Muscle of arm (tissue), 12 donors: Measurements from ENCODE around the gene FOXP4. TPM values are rescaled to one million over a fixed set of nuclear protein-coding genes. Genes with fewer than 3 reads are reported as not detected.

Source experiments
- DNase-seq: peaks from one replicate; pipeline ENCODE4 v3.0.0-alpha.2; 2013
- polyA plus RNA-seq, 12 donors: library from polyadenylated mRNA; unstranded; fragments of 120-200 nt; gene quantifications; one replicate each; pipeline ENCODE4 v1.2.1, GENCODE V29; 2013; ENCODE audit not compliant: insufficient read length in 12 of 12

FOXP4 gene
- polyA plus RNA-seq, 12 donors, result 9.1 to 30.8 (median 12.4) TPM; not detected in 1

DNA sequence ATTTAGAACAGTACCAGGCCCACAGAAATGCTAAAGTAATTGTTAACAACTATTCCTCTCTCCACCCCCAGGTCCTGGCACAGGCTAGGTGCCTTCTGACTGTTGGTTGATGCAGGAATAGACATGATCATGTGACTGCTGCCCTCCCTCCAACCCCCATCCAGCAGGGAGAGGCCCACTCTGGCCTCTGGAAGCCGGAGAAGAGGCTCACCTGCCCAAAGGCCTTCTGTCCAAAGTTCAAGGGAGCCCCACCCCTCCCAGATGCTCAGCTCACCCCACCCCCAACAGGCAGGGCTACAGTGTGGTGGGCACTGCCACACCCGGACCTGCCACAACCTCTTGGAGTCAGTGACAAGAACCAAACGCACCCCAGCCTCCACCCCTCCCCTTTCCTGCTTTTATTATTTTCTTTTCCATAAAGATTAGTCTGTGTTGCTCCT is 26.9 kb upstream of the FOXP4 start:
- DNase-seq, result no peak

DNA sequence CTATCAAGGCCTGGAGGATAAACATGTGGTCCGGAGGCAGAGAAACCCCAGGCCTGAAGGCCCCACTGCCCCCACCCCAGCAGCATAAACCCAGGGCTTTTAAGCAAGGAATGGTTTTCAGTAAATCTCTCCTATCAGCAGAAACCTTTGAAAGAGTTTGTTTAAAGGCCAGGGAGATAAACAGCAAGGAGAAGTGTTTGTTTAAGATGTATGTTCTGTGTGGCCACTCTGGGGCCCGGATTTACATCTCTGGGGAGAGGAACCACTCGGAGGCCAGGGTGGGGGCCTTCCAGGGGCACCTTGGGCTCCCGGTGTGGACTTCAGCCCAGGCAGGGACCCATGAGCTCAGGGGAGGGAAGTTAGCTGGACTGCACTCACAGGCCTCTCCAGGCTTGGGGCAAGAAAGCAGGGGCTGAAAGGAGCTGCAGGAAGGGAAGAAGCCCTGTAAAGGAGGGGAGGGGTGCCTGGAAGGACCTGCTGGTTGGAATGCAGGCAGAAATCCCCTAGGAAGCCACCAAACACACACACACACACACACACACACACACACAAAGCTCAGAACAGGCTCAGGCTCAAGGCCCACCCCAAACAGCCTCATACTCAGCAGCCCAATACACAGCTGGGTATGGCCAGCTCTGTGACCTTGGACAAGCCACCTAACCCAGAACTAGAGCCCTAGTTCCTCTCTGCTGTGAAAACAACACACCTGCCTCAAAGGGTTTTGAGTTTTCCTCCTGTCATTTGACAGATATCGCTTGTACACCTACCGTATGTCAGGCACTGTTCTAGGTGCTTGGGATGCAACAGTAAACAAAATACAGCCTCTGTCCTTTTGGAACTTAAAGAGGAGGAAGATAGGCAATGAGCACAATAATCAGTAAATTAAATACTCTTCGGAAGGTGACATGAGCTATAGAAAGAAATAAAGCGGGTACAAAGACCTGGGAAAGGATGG is 26.2 kb upstream of the FOXP4 start:
- no peak for DNase-seq

DNA sequence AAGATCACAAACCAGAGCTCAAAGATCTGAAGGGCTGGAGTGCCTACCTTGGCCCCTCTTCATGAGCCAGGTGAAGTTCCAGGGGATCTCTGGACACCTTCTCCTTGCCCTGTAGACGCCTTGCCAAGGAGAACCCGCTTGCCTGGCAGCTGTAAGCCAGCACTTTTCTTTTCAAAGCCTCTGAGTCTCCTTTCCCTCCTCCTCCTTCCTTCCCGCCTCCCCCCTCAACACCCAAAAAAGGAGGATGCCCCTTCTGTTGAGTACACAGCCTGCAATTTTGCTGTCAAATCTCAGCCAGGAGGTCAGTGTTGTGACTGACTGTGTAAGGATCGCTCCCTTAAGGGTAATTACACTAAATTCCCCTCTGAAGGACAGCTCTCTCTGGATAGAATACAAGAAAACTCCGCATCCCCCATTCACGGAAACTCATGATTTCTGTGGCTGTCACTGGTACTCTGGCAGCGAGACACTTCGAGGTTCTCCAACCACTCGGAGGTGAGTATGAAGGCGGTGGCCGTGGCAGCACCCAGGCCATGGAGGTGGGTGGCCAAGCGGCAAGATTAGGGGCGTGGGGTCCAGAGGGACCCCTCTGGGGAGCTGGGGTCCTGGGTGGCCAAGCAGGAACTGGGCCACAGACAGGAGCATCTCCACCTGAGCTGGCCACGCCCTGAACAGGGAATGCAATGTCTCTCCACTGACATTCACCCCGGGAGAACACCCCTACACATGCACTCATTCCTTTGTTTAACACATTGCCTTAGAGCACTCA is 23.2 kb upstream of the FOXP4 start:
- DNase-seq, result no peak

DNA sequence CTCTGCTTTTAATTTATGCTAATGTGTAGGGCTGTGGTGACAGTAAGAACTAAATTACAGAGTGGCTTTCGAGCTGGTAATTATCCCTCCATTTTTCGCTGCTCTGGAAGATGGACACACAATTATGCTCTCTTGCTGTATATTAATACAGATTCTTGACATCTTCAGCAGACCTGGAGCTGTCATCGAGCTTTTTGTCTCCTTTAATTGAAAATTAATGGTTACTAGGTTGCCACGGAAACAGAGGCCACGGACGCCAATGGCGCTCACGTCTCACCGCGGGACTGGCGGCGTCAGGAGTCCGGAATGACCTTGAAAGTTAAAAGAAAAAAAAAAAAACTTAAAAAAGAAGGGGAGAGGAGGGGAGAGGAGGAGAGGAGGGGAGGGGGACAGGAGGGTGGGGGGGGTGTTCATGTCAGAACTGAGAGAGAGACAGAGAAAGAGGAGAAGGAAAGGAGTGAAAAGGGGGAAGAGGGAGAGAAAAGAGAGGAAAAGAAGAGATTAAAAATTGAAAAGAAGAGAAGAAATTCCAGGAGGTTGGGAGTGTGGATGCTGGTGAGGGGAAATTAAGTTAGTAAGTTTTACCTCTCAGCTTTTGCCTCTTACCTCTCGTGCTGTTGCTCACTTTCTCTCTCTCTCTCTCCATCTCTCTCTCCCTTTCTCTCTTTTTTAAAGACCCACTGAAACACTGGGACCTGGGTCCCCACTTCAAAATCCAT is 22.1 kb upstream of the FOXP4 start:
- DNase-seq, result no peak

DNA sequence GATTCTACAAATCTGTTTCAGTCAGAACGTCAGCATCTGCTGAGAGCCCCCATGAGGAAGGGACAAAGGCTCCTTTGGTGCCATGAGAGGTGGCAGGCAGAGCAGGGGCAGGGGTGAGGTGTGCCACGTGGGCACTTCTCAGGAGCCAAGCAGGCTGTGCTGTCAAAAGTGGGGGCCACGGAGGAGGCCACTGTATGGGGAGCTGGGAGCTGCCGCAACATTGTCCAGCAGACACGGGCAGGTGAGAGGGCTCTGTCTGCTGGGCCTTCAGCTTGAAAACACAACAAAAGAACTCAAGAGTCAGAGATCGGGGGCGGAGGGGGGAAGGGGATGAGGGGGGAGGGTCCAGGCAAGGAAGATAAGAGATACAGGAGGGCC is 21.6 kb upstream of the FOXP4 start:
- DNase-seq, result no peak

DNA sequence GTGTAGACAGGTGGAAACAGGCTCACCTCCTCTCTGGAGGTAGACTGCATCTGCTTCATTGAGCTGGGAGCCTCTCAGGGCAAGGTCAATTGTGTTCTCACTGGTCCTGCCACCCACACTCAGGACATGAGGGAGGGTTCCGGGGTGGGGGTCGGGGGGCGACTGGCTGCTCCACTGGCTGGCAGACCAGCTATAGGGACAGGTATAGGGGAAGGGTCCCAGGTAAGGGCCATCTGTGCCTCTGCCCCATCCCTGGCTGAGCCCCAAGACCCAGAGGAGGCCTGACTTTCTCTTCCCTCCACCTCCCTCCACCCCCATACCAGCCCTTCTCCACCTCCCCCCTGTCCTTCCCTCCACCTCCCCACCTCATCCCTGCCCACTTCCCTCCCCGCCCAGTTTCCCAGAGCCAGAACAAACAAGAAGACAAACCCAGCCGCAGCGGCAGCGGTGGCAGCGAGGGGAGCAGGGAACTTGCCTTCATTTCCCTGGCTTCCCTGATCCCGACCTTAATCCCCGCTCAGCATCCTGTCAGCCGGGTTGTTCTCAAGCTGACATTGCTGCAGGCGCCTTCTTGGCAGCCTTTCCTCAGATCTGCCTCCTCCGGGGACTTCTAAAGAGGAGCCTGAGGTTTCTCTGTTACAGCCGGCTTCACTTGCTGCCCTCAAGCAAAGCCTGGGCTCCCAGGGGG is 18.3 kb upstream of the FOXP4 start:
- no peak for DNase-seq

DNA sequence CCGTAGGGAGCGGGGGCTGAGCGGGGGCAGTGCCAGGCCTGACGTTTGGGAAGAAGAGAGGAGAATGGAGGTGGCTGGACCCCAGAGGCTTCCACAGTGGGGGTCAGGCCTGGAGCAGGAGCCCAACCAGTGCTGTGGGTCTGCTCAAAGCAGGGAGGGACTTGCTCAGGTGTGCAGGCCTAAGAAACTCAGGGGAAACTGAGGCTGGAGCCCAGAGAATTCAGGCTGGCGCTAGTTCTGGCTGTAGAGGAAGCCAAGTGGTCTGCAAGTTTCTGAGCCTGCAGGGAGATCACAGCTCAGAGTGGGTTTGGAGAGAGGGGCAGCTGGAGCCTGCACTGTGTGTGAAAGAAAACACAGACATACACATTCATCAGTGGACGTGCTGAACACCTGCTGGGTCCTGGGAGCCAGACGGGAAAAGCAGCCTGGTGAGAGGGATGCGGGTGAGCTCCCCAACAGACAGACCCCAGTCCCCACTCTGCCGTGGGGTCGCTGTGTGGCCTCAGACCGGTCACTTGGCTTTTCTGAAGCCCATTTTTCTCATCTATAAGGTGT is 17.7 kb upstream of the FOXP4 start:
- DNase-seq, result no peak

DNA sequence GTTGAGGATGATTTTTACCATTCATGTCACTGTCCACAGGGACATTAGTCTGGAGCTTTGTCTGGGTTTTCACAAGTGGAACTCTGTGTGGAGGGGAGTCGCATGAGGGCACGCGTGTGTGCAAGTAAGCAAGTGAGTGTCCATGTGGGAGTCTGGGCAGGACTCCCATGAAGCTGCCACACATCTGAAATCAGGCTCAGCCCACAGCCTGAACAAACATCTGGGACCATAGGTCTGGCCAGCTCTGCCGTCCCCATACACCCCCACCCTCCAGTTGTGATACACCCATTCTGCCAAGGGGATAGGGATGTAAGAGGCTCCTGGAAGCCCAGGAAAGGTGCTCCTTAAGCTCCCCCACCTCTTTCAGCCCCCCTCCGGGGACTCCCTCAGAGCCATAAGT is 17.1 kb upstream of the FOXP4 start:
- no peak for DNase-seq

DNA sequence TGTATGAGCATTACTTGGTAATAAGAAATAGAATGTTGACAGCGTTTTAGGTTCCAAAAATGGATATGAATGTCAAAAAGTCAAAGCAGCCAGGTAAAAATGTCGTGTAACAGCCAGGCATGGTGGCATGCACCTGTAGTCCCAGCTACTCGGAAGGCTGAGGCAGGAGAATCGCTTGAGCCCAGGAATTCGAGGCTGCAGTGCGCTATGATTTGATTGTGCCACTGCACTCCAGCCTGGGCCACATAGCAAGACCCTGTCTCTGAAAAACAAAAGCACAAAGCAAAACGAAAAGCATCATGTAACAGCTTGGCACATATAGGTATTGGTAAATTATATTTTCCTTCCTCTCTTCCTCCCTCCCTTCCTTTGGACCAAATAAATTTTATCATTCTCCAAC is 16.2 kb upstream of the FOXP4 start:
- no peak for DNase-seq

DNA sequence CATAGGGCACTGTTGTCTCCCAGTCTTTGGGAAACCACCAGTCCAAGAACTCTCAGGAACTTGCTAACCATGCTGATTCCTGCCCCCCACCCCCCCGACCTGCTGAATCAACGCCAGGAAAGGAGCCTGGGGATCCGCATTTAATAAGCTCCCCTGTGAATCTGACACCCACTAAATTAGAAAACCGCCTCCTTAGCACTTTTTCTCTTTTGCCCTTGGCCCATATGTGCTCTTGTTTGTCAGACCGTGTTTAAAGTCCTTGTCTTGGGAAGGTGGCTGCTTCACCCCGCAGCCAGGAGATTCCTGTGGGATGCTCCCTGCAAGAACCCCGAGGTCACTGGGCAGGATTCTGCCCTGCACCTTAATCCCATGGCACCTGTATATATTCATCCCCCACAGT is 15.7 kb upstream of the FOXP4 start:
- DNase-seq, result no peak

DNA sequence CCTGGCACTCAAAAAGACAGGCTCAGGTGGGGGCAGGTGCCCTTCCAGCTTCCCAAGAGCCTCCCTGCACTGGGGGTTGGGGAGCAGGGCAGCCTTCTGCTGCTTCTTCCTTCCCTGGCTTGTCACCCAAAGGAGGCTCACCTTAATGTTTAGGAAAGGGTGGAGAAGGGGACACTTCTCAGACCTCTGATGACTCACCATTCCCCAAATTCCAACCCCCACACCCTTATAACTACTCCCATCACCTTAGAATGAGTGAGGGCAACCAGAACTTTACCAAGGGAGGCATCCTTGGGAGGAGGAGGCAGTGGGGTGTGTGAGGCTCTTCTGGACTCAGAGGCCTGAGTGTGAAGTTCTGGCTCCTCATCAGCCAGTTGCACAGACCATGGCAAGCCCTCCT is 15.2 kb upstream of the FOXP4 start:
- no peak for DNase-seq

DNA sequence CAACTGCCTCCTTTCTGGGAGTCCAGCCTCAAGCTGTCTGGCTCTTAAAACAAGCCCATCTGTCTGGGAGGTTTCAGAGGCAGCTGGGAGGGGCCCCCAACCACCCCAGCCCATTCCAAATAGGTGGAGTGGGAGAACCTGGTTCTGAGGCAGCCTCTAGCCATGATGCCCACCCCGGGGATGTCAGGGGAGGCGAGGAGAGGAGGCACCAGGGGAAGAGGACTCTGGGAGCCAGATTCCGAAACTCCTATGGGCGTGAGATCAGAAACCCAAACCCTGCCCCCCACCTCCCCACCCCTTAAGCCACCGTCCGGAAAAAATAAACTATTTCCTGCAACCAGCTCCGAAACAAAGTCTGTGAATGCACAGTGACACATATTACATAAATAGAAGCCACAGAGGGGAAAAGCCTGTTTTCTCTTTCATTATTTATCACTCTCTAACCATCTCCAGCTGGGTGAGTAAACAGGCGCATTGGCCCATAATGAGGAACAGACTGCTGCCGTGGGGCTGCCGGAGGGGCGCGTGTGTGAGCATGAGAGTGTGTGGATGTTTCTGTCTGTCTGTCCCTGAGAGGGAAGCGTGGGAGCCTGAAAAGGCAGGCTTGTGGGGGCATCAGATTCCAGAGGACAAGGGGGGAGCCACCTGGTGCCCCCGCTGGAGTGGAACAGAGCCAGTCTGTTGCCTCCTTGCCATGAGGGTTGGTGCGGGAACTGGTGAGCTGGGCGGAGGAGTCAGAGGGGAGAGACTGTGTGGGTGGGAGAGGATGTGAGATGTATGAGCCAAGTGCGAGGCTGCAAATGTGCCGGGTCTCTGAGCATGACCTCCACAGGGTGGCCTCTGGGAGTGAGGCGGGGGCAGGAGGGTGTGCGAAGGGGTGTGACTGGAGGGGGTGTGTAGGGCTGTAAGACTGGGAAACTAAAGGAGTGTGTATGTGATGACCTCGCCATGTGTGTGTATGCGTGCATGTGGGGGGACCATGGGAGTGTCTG is 14.3 kb upstream of the FOXP4 start:
- DNase-seq, result no peak

DNA sequence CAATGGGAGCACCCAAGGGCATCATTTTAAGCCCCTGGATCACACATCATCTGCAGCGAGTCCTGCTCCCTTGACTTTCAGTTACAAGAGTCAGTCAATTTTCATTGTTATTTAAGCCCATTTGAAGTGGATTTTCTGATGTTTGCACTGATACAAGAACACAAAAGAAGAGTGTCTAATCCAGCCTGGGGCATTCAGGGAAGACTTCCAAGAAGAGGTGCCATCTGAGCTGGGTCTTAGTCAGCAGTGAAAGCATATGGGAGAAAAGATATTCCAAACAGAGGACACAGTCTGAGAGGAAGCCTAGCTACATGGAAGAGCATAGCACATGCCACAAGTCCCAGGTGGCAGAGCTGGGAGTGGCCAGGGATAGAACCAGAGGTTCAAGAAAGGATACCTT is 10.4 kb upstream of the FOXP4 start:
- DNase-seq, result no peak

DNA sequence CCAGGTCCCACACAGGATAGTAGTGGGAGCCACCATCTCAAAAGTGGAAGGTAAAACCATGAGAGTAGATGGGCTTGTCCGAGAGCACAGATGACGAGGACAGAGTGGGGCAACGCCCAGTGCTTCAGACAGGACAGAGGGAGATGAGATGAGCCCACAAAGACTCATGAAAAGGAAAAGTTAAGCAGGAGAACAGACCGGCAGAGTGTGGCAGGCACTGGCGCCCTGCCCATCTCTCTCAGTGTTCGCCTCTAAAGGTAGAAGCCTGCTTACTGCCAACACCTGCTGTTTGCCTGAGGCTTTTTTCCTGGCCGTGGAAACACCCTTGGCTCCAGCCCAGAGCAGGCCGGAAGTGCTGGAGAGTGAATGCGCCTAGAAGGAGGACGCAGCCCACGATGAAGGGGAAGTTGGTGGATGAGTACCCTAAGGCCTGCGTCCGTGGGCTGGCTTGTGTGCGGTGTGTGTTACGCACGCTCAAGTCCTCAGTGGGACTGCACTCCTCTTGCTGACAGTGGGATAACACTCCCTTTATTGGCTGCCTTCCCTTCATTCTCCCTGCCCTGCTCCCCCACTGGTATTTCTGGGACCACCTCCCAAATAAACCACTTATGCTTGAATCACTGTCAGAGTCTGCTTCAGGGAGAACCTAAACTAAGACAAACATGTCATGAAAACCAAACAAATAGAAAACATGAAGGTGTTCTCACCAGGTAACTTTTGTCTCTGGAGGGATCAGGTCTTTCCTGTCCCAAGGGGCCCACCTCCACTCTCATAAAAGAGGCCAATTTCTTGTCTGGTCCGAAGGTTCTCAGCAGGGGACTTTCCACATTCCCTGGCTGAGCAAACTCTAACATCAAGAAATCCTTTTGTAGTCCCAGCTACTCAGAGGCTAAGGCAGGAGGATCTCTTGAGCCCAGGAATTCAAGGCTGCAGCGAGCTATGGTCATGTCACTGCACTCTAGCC is 9.1 kb upstream of the FOXP4 start:
- no peak for DNase-seq

DNA sequence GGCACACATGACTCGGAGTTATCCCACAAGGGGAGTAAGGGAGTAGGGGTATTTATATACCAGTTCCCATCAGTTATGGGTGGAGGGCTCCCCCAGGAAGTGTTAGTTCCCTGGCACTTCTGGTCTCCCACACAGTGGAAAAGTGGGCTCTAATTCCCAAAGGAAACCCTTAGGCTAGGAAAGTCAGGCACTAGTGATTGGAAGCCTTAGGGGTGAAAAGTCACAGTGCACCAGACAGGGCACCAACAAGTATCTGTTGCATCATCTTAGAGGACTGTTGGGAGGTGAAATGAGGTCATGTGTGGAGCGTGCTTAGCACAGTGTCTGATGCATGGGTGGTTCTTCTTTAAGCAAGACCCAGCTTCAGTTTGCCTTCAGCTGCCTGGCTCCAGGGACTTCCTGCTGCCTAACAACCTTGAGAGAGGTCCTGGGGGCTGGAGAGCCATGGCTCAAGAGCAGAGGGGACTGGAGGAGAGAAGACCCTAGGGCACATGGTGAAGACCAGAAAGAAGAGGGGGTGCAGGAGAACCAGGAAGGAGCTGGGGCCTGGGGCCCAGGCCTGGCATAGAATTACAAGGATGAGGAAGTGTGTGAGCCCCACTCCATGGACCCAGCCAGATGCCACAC is 7.5 kb upstream of the FOXP4 start:
- DNase-seq, result no peak

DNA sequence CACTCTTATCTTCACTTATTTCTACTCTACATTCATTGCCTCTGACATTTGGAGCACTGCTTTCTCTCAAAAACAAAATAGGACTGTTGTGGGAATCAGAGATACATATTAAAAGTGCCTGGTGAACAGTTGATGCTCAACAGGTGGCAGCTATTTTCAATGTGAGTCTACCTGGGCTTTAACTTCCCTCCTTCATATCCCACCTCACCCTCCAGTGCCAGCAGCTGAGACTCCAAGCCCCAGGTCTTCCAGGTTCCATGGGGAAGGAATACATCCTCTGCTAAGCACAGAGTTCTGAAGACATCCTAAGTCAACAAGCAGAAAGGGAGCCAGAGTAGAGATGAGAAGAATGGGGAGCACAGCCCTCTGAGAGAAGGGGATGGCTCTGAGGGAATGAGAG is 7.0 kb upstream of the FOXP4 start:
- DNase-seq, result no peak

DNA sequence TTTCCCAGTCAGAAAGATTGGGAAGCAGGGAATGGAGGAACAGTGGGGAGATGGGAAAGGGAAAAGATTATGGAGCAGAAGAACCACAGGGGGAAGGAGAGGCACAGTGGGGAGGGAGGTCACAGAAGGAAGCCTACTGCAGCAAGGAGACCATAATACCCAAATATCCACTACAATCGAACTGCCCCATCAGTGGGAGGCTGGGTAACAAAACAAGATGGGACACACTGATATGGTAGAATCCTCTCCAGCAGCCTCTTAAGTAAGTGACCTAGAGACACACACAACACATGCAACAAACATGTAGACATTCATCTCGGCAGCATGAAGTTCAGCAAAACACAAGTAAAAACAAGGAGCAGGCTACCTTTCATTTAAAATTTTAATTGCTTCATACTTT is 4.8 kb upstream of the FOXP4 start:
- DNase-seq, result no peak

DNA sequence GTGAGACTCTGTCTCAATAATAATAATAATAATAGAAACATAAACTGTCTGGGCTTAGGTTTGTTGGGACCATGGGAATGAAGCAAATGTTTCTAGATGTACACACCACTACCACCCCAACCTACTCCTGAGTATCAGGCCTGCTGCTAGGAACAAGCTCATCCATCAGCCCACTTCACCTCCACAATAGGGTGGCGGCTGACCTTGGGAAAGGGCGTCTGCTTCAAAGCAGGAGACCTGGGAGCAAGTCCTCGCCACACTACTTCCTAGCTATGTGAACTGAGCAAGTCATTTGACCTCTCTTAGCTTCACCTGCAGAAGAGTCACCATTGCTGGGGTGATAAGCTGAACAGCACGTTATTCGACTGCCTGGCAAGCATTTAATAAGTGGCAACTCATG is 3.1 kb upstream of the FOXP4 start:
- DNase-seq, result no peak
